ENCODE measurements around the gene FRS2.

Gene FRS2

DNA sequence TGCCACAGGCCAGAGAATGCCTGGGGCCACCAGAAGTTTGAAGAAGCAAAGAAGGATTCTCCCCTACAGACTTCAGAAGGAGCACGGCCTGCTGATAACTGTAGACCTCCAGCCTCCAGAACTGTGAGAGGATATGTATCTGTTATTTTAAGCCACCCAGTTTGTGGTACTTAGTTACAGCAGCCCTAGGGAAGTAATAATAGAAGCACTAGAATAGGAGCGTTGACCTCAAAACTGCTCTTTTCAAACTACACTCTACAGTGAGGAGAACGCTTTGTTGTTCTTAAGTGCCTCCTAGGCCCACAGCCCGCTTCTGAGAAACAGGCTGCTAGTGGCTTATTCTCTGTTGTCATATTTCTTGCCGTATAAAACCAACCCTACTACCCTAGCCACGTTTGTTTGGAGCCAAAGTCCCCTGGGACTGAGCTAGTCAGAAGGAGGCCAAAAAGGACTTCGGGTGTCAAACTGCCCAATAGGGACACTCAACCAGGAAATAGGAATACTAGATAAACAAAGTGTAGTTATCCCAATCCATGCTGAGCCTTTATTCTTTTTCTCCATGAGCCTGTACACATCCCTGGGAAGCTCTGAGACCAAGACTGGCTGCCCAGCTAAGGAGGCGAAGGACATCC is 38.5 kb upstream of the FRS2 start:
- H3K4me3 ChIP-seq (replicated peaks; ENCODE audit: low read depth, low read length) = no peak overlapping the region
- no peak for DNase-seq (ENCODE audit: extremely low read depth, low read depth)
- TF ChIP-seq, protein P1, sequence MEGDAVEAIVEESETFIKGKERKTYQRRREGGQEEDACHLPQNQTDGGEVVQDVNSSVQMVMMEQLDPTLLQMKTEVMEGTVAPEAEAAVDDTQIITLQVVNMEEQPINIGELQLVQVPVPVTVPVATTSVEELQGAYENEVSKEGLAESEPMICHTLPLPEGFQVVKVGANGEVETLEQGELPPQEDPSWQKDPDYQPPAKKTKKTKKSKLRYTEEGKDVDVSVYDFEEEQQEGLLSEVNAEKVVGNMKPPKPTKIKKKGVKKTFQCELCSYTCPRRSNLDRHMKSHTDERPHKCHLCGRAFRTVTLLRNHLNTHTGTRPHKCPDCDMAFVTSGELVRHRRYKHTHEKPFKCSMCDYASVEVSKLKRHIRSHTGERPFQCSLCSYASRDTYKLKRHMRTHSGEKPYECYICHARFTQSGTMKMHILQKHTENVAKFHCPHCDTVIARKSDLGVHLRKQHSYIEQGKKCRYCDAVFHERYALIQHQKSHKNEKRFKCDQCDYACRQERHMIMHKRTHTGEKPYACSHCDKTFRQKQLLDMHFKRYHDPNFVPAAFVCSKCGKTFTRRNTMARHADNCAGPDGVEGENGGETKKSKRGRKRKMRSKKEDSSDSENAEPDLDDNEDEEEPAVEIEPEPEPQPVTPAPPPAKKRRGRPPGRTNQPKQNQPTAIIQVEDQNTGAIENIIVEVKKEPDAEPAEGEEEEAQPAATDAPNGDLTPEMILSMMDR (IDR thresholded peaks at IDR 0.05; ENCODE audit: low read depth, low read length, missing control alignments) = no peak

DNA sequence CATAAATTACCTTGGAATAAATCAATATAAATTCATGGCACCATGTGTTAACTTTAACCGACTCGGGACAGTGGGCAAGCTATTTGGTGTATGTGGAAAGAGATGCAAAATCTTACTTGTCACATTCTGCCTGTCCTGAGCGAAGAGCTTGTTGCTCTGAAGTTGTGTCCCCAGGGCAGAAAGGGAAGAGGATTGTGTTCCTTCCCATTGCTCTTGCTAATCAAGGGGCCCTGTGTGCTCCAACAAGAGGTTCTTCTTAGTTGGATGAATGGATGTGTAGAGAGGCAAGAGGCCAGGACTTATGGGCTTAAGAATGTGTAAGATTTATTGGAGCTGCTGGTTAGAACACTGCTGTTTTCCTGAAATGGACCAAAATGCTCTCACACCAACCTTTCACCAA is 36.5 kb upstream of the FRS2 start:
- DNase-seq (ENCODE audit: extremely low read depth, low read depth) = no peak
- TF ChIP-seq, protein P1 (IDR thresholded peaks at IDR 0.05; ENCODE audit: low read depth, low read length, missing control alignments) = no peak
- H3K4me3 ChIP-seq (replicated peaks; ENCODE audit: low read depth, low read length) = no peak overlapping the region

DNA sequence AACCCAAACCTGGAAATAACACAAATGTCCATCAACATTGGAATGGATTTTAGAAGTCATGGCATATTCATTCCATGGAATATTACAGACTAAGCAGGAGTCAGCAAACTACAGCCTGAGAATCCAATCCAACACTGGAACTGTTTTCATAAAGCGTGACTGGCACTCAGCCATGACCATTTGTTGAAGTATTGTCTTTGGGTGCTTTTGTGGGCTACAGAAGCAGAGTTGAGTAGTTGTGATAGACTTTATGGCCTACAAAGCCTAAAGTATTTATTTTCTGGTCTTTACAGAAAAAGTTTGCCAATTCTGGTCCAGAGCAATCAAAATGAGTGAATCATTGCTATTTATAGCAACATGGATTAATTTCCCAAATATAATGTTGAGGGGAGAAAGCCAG is 34.5 kb upstream of the FRS2 start:
- H3K4me3 ChIP-seq (replicated peaks; ENCODE audit: low read depth, low read length) = no peak overlapping the region
- no peak for DNase-seq (ENCODE audit: extremely low read depth, low read depth)
- TF ChIP-seq, protein P1 (IDR thresholded peaks at IDR 0.05; ENCODE audit: low read depth, low read length, missing control alignments) = no peak

DNA sequence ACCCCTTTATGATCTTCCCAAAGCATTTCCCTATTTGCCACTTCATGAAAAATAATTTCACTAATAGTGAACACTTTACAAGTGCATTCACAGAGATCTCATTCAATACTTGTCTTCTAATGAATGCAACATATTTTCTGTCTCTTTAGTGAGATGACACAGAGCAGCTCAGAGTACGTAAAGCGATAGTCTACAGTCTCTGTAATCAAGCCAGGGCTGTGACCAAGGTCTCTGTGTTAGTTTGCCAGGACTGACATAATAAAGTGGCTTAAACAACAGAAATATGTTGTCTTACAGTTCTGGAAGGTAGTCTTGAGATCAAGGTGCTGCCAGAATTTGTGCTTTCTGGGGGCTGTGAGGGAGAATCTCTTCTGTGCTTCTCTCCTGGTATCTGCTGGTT is 33.1 kb upstream of the FRS2 start:
- TF ChIP-seq, protein P1 (IDR thresholded peaks at IDR 0.05; ENCODE audit: low read depth, low read length, missing control alignments) = no peak
- no peak for DNase-seq (ENCODE audit: extremely low read depth, low read depth)
- H3K4me3 ChIP-seq (replicated peaks; ENCODE audit: low read depth, low read length) = no peak overlapping the region

DNA sequence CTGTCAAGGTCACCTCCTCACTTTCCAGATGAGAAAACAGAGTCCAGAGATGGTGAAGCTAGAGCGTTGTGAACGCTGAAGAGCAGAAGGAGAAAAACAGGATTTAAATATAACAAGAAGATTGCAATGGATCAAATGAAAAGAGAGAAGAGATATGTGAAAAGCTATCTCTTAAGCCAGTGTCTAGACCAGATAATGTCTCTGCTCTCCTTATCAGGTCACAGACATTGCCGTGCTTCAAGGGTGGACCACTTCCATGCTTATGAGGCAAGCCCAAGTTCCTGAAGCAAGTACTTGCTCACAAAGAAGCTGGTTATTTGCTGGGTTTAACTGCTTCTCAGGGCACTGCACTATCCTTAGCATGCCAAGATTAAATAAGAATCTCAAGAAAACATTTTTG is 31.6 kb upstream of the FRS2 start:
- no peak for DNase-seq (ENCODE audit: extremely low read depth, low read depth)
- TF ChIP-seq, protein P1 (IDR thresholded peaks at IDR 0.05; ENCODE audit: low read depth, low read length, missing control alignments) = no peak
- no peak overlapping the region for H3K4me3 ChIP-seq (replicated peaks; ENCODE audit: low read depth, low read length)

DNA sequence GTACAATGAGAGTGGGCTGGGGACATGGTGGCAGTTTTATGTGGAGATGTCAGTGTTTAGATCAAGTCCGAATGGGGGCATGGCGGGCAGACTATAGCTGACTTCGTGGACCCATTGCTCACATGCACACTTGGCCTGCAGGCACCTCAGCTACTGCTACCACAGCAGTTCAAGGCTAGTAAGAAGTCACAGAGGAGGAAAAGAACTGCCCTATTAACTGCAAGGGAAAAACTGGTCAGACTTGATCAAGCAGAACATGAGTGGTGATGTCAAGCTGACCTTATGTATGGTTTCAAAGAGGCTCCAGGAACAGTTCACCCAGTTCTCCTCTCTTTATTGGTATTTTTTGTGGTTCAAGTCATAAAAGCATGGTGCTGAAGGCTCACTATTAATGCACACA is 30.2 kb upstream of the FRS2 start:
- no peak for DNase-seq (ENCODE audit: extremely low read depth, low read depth)
- no peak overlapping the region for H3K4me3 ChIP-seq (replicated peaks; ENCODE audit: low read depth, low read length)
- TF ChIP-seq, protein P1 (IDR thresholded peaks at IDR 0.05; ENCODE audit: low read depth, low read length, missing control alignments) = no peak

DNA sequence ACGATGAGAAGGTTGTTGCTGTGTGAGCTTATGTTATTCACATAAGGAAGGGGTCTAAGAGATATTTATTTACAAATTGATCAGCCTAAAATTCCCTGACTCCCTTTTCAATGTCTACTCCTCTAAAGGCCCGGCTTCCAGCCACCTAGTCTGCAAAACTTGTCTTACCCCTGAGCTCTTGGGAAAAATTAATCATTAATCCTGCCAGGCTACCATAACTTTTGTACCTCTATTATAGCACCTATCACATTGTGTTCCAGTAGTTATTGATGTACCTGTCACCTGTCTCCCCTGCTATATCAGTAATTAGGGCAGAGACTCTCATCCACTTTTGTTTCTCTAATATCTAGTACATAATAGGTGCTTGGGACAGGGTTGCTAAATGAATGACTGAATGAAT is 29.3 kb upstream of the FRS2 start:
- TF ChIP-seq, protein P1 (IDR thresholded peaks at IDR 0.05; ENCODE audit: low read depth, low read length, missing control alignments) = no peak
- no peak overlapping the region for H3K4me3 ChIP-seq (replicated peaks; ENCODE audit: low read depth, low read length)
- no peak for DNase-seq (ENCODE audit: extremely low read depth, low read depth)

Data from HFF-Myc (cell line).